Measurements from ENCODE around the gene RASL11B. TPM values are rescaled to one million over a fixed set of nuclear protein-coding genes. Genes with fewer than 3 reads are reported as not detected.

RASL11B gene
- total and polyA plus RNA-seq, 2 donors (not counting 3 experiments of a cell fraction or from before 2014, with no cell fraction given): 0.83 TPM; not detected in 1

DNA sequence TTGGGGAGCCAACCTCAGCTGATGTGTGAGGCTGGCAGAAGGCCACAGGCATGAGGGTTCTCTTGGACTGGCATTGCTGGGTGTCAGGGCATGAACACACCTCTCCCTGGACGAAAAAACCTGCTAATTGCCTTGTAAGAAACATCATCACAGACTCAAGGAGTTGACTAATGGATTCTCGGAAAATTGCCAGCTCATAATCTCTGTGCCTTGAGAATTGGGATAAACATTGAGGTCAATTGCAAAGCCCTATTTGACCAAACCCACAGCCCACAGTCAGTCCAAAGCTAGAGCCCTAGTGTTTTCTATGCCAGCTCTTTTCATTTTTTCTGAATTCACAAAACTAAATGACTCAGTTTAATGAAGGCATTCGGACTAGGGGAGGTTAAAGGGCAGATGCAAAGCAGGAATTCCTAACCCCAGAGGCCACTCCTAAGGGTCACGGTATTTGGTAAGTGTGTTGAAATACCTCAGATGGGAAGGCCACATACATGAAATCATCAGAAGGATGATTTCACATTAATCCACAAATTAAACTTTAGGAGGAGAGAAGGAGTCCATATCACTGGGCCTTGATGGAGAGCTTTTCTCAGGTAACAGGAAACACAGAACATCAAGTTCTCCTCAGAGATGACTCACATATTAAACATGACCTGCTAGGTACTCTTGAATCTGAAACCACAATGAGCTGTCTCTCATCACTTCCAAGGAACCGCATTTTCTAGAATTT lies 39.0 kb upstream of the RASL11B start:
- H3K36me3 ChIP-seq (ENCODE audit: control insufficient read depth in 2 of 2, extremely low read depth in 1 of 2, insufficient read depth in 2 of 2, low read length in 2 of 2): no peaks in the 10 kb centered on the region
- intact Hi-C loops (cut with micrococcal nuclease): no loop called here
- H3K9me3 ChIP-seq (replicated peaks; ENCODE audit: control insufficient read depth, insufficient read depth, low read length): no peaks in the 10 kb centered on the region
- FAIRE-seq (no peak), DNase-seq (ENCODE audit: low read depth, low spot score) (no peak)
- H4K20me1 ChIP-seq (replicated peaks; ENCODE audit: control insufficient read depth, extremely low read depth, insufficient read depth, low read length): no peaks in the 10 kb centered on the region
- ChIA-PET CTCF (no interaction called here), POLR2A (no interaction called here)
- no peaks in the 10 kb centered on the region for H3K9me1 ChIP-seq (replicated peaks; ENCODE audit: control insufficient read depth, extremely low read depth, insufficient read depth, low read length)
- H3K4me1 ChIP-seq (ENCODE audit: control insufficient read depth, extremely low read depth, insufficient read depth, low read length): no peaks in the 10 kb centered on the region
- TF ChIP-seq, protein P1, sequence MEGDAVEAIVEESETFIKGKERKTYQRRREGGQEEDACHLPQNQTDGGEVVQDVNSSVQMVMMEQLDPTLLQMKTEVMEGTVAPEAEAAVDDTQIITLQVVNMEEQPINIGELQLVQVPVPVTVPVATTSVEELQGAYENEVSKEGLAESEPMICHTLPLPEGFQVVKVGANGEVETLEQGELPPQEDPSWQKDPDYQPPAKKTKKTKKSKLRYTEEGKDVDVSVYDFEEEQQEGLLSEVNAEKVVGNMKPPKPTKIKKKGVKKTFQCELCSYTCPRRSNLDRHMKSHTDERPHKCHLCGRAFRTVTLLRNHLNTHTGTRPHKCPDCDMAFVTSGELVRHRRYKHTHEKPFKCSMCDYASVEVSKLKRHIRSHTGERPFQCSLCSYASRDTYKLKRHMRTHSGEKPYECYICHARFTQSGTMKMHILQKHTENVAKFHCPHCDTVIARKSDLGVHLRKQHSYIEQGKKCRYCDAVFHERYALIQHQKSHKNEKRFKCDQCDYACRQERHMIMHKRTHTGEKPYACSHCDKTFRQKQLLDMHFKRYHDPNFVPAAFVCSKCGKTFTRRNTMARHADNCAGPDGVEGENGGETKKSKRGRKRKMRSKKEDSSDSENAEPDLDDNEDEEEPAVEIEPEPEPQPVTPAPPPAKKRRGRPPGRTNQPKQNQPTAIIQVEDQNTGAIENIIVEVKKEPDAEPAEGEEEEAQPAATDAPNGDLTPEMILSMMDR (IDR thresholded peaks at IDR 0.05; ENCODE audit: extremely low read depth in 1 of 2, insufficient read depth in 1 of 2, low read depth in 1 of 2, low read length in 2 of 2): no peak
- TF ChIP-seq JUN (IDR thresholded peaks at IDR 0.05; ENCODE audit: borderline replicate concordance, insufficient read depth, insufficient read length, low read depth) (no peak), FOS (IDR thresholded peaks at IDR 0.05; ENCODE audit: borderline replicate concordance, insufficient read depth, low read length) (no peak), POLR2AphosphoS5 (IDR thresholded peaks at IDR 0.05; ENCODE audit: insufficient read depth, low read depth, low read length) (no peak), POLR2A (IDR thresholded peaks at IDR 0.05; ENCODE audit: low read depth, low read length) (no peak), EZH2 (IDR thresholded peaks at IDR 0.05; ENCODE audit: borderline replicate concordance, low read depth, low read length, severe bottlenecking) (no peak), MYC (IDR thresholded peaks at IDR 0.05; ENCODE audit: low read depth, low read length) (no peak), GATA2 (IDR thresholded peaks at IDR 0.05; ENCODE audit: insufficient read depth, insufficient read length, low read depth, low read length) (no peak)
- TF ChIP-seq, protein P2, sequence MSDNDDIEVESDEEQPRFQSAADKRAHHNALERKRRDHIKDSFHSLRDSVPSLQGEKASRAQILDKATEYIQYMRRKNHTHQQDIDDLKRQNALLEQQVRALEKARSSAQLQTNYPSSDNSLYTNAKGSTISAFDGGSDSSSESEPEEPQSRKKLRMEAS (IDR thresholded peaks at IDR 0.05; ENCODE audit: insufficient read depth, insufficient read length): no peak
- no peak overlapping the region for H3K4me3 ChIP-seq (replicated peaks in 1 of 3; ENCODE audit: insufficient read depth in 1 of 3, low read depth in 1 of 3, low read length in 3 of 3)
- no peak overlapping the region for H3K27ac ChIP-seq (ENCODE audit: insufficient read depth, low read depth, low read length)
- dilution Hi-C loops (cut with MboI; ENCODE audit: extremely low pct_ligation_motif_present, low sequenced_read_pairs): no loop called here
- H3K4me2 ChIP-seq (ENCODE audit: insufficient read depth, low read length): no peak overlapping the region
- BruUV-seq (replicated peaks): no TSS peak
- no peaks in the 10 kb centered on the region for H3K79me2 ChIP-seq (ENCODE audit: control insufficient read depth, insufficient read depth, low read length)
- no peak overlapping the region for H3K9ac ChIP-seq (replicated peaks; ENCODE audit: extremely low read depth, insufficient read depth, low read length)
- H2AFZ ChIP-seq (ENCODE audit: low read depth, low read length): no peak overlapping the region
- no peaks in the 10 kb centered on the region for H3K27me3 ChIP-seq (ENCODE audit: control insufficient read depth in 2 of 2, insufficient read depth in 2 of 2, low read length in 2 of 2)
